Endodermal cell (in vitro differentiated cells): ENCODE results near the gene INPP5E. TPM values are rescaled to one million over a fixed set of nuclear protein-coding genes. Genes with fewer than 3 reads are reported as not detected.
A peak's percentile ranks its signal among the peaks of the same experiment; 100 is the strongest.

Source experiments
- DNase-seq: peaks from one replicate; pipeline ENCODE4 v3.0.0-alpha.2; 2017
- H3K27ac ChIP-seq: 2 replicates; pipeline ENCODE4 v1.5.1; 2013; ENCODE audit warnings: mild to moderate bottlenecking, low read depth, low read length, moderate library complexity
- H3K27me3 ChIP-seq: 2 replicates; pipeline ENCODE4 v1.6.1; 2013; ENCODE audit warnings: mild to moderate bottlenecking, low read length, moderate library complexity; ENCODE audit not compliant: insufficient read depth, control insufficient read depth, poor library complexity, severe bottlenecking
- H3K36me3 ChIP-seq: 2 replicates; pipeline ENCODE4 v1.7.0; 2013; ENCODE audit warnings: mild to moderate bottlenecking, low read length, moderate library complexity; ENCODE audit not compliant: control insufficient read depth, insufficient read depth
- H3K4me1 ChIP-seq: one replicate; pipeline ENCODE4 v1.7.0; 2013; ENCODE audit warnings: low read length; ENCODE audit not compliant: control insufficient read depth, insufficient read depth
- H3K4me3 ChIP-seq: 2 replicates; pipeline ENCODE4 v1.5.1; 2013; ENCODE audit warnings: mild to moderate bottlenecking, low read length, moderate library complexity
- H3K9ac ChIP-seq: 2 replicates; pipeline ENCODE4 v1.6.1; 2013; ENCODE audit warnings: mild to moderate bottlenecking, low read length, moderate library complexity; ENCODE audit not compliant: poor library complexity, severe bottlenecking; ENCODE audit errors: extremely low read depth
- H3K9me3 ChIP-seq: 2 replicates; pipeline ENCODE4 v1.6.1; 2013; ENCODE audit warnings: mild to moderate bottlenecking, low read length, moderate library complexity; ENCODE audit not compliant: control insufficient read depth
- H3K27ac Mint-ChIP-seq: 2 replicates; pipeline ENCODE4 v1.8.0; 2020; ENCODE audit warnings: mixed read lengths
- H3K27me3 Mint-ChIP-seq: 2 replicates; pipeline ENCODE4 v1.8.0; 2021; ENCODE audit warnings: mild to moderate bottlenecking, mixed read lengths; ENCODE audit not compliant: insufficient read depth
- H3K36me3 Mint-ChIP-seq: 2 replicates; pipeline ENCODE4 v1.8.0; 2020; ENCODE audit warnings: low read depth, mixed read lengths
- H3K4me1 Mint-ChIP-seq: 2 replicates; pipeline ENCODE4 v1.8.0; 2020; ENCODE audit warnings: mixed read lengths
- H3K4me3 Mint-ChIP-seq: 2 replicates; pipeline ENCODE4 v1.8.0; 2020; ENCODE audit warnings: mild to moderate bottlenecking, moderate library complexity, mixed read lengths
- H3K9me3 Mint-ChIP-seq: 2 replicates; pipeline ENCODE4 v1.8.0; 2020; ENCODE audit warnings: mild to moderate bottlenecking, mixed read lengths
- WGBS, 2 experiments: methylation state at CpG; one replicate each; pipeline versions ENCODE4 v1.1.5 to v1.1.7; 2013; ENCODE audit warnings: missing lambda C conversion rate in 2 of 2, mixed read lengths in 1 of 2; ENCODE audit not compliant: insufficient coverage in 1 of 2, insufficient read length in 1 of 2; 5-methylcytosine and 5-hydroxymethylcytosine counted together
- total RNA-seq, 2 donors: library from RNA; stranded (reverse); fragmentation: NEBNext Ultra II Directional in 1 of 2; extraction: Animal tissue kit (Norgen Biotek cat#: 25700) in 1 of 2; gene quantifications; 2 replicates in 1 of 2; 3 replicates in 1 of 2; pipeline ENCODE4 v1.2.1, GENCODE V29; 2021
- TF ChIP-seq, protein P1 (sequence below): fragments of 200-600 bp; sonication (generic); conservative IDR thresholded peaks from 2 replicates; pipeline ENCODE4 v1.5.0; 2021; ENCODE audit warnings: antibody characterized with exemption, mild to moderate bottlenecking

INPP5E gene
- total RNA-seq, 2 donors from 2014 or later, result 30.8 to 34.7 TPM

DNA sequence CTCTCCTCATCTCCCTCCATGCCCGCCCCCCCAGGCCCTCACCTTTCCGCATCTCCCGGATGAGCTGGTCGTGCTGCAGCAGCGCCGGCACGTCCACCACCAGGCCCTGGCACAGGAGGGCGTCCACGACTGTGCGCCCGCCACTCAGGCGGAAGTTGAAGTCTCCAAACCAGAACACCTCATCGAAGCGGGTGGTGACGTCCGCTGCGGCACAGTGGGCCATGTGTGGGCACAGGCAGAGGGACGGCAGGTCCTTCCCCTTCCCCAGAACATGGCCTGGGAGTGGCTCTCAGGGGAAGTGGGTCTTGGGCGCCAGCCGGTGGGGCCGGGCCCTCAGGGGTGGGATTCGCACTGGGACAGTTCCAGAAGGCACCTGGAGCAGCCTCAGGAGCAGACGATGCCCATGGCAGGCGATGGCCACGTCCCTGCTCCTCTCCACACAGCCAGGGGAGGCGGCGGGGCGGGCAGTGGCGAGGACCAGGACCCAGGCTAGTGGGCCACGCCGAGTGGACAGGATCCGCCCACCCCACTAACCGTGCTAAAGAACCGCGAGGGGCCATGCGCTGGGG, 7.8 kb downstream of the INPP5E start:
- Mint-ChIP-seq H3K27ac (no peak overlapping the region), H3K36me3 (peaks cover 23% of the 10 kb centered on the region), H3K4me3 (no peak overlapping the region), H3K27me3 (no peaks in the 10 kb centered on the region), H3K9me3 (no peaks in the 10 kb centered on the region), H3K4me1 (peaks cover 6% of the 10 kb centered on the region)
- H3K4me3 ChIP-seq, result no peak overlapping the region
- H3K27ac ChIP-seq, result no peak overlapping the region
- no peaks in the 10 kb centered on the region for H3K4me1 ChIP-seq
- DNase-seq, result no peak
- 95 to 96% methylated on average over 22 to 35 of the region's 36 CpGs for WGBS, 2 experiments
- no peaks in the 10 kb centered on the region for H3K27me3 ChIP-seq
- TF ChIP-seq, protein P1, sequence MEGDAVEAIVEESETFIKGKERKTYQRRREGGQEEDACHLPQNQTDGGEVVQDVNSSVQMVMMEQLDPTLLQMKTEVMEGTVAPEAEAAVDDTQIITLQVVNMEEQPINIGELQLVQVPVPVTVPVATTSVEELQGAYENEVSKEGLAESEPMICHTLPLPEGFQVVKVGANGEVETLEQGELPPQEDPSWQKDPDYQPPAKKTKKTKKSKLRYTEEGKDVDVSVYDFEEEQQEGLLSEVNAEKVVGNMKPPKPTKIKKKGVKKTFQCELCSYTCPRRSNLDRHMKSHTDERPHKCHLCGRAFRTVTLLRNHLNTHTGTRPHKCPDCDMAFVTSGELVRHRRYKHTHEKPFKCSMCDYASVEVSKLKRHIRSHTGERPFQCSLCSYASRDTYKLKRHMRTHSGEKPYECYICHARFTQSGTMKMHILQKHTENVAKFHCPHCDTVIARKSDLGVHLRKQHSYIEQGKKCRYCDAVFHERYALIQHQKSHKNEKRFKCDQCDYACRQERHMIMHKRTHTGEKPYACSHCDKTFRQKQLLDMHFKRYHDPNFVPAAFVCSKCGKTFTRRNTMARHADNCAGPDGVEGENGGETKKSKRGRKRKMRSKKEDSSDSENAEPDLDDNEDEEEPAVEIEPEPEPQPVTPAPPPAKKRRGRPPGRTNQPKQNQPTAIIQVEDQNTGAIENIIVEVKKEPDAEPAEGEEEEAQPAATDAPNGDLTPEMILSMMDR, result no peak
- H3K36me3 ChIP-seq, result peaks cover 19% of the 10 kb centered on the region
- H3K9ac ChIP-seq, result no peak overlapping the region
- no peaks in the 10 kb centered on the region for H3K9me3 ChIP-seq

DNA sequence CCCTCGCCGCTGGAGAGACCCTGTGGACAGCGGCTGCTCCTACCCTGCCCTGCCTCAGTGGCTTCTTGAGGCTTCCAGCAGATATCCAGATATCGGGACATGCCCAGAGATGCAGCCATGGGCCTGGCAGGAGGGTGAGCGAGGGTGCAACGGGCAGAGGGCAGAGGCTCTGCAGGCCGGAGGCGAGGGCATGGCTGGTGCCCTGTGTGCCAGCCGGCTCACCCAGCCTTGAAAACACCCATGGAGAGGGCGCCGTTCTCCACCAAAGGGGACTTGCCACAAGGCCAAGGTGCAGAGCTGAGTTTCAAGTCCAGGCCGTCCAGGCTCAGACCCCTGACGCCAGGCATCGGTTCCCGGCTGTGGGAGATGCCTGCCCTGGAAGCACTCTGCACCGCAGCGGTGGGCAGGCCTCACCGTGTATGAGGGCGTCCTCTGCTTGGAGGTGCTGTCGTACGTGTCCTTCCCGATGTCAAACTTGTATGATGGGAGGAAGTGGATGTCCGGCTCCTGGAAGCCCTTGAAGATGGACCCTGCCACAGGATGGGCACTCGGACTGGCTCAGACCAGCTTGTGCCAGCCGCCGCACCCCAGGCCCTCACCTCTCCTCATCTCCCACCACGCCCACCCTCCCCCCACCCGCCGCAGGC, 8.9 kb downstream of the INPP5E start:
- Histone ChIP-seq H3K4me3 (no peak overlapping the region), H3K27me3 (no peaks in the 10 kb centered on the region), H3K27ac (no peak overlapping the region), H3K9ac (no peak overlapping the region), H3K36me3 (peaks cover 17% of the 10 kb centered on the region), H3K4me1 (no peaks in the 10 kb centered on the region), H3K9me3 (no peaks in the 10 kb centered on the region)
- DNase-seq, result no peak
- no peak overlapping the region for H3K27ac Mint-ChIP-seq
- TF ChIP-seq, protein P1, result no peak
- H3K9me3 Mint-ChIP-seq, result no peaks in the 10 kb centered on the region
- 95 to 98% methylated on average over 11 to 24 of the region's 29 CpGs for WGBS, 2 experiments
- no peaks in the 10 kb centered on the region for H3K27me3 Mint-ChIP-seq
- no peaks in the 10 kb centered on the region for H3K4me1 Mint-ChIP-seq
- peaks cover 29% of the 10 kb centered on the region for H3K36me3 Mint-ChIP-seq
- H3K4me3 Mint-ChIP-seq, result no peak overlapping the region

DNA sequence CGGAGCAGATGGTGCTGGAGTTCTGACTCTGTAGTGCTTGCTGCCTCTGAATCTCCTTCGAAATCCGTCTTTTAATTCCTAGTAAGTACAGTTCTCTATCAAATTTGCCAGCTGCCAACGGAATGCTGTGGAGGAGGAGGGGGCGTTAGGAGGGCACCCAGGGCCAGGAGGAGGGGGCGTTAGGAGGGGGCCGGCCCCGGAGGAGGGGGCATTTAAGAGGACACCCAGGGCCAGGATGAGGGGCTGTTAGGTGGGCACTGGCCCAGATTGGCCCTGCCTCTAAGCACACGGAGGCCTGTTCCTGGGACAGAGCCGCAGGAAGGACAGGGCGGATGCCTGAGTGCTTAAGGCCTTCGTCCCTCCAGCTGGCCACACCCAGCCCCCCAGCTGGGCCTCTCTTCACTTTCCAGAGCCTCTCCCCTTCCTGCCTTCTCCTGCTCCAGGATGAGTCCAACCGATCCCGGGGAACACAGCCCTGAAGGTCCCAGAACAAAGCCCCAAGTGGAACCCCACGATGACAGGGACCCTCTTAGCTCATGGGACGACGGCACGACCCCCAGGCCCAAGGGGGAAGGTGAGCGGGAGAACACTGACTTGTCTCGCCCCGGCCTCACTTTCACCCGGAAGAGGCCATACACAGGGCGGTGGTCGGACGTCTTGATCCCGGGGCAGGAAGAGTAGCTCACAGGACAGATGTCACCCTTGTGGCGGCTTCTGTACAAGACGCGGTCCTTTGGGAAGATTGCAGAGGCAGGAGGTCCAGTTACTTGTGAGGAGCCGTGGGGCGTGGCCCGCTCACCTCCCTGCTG, 9.8 kb downstream of the INPP5E start:
- Histone ChIP-seq H3K27me3 (no peaks in the 10 kb centered on the region), H3K27ac (no peak overlapping the region), H3K9me3 (no peaks in the 10 kb centered on the region), H3K36me3 (peaks cover 13% of the 10 kb centered on the region), H3K4me3 (no peak overlapping the region), H3K9ac (no peak overlapping the region), H3K4me1 (no peaks in the 10 kb centered on the region)
- H3K36me3 Mint-ChIP-seq, result peaks cover 26% of the 10 kb centered on the region
- H3K27ac Mint-ChIP-seq, result no peak overlapping the region
- 94 to 95% methylated on average over 28 to 32 of the region's 32 CpGs for WGBS, 2 experiments
- no peaks in the 10 kb centered on the region for H3K27me3 Mint-ChIP-seq
- no peaks in the 10 kb centered on the region for H3K9me3 Mint-ChIP-seq
- no peak for DNase-seq
- H3K4me3 Mint-ChIP-seq, result no peak overlapping the region
- TF ChIP-seq, protein P1, result peak; percentile 12
- H3K4me1 Mint-ChIP-seq, result no peaks in the 10 kb centered on the region
